ENCODE results near the gene SIAH2. TPM values are rescaled to one million over a fixed set of nuclear protein-coding genes. Genes with fewer than 3 reads are reported as not detected.
A peak's percentile ranks its signal among the peaks of the same experiment; 100 is the strongest.

The SIAH2 gene
- total and polyA plus RNA-seq, 2 experiments from 2014 or later, result 39.6 to 49.7 TPM

DNA sequence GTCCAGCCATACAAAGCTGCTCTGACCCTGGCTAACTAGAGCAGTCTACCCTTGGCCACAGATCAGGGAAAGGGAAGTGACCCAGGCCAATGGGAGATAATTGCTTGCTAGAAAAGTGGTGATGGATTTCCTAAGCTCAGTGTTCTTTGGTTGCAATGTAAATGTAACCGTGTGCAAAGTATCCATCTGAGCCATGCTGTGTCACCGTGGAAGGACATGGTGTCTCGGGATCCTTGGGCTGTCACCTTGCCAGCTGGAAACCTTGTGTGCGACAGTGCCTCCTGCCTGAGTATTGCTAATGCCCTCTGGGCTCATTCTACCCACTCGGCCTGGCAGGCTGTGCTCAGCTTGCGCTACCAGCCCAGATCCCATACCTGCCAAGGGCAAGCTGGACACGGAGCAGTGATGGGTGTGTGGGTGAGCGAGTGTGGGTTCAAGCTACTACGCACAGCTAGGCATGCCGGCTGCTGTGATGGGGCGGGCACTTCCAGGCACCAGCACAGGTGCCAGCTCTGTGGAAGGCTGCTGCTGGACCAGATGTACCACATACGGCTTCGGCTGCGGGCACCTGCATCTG, 10.7 kb upstream of the SIAH2 start:
- H3K4me3 ChIP-seq, result no peak overlapping the region
- H3K27me3 ChIP-seq, result no peaks in the 10 kb centered on the region
- no peak for DNase-seq (ENCODE audit: low read depth in 1 of 2, low spot score in 1 of 2)
- no peaks in the 10 kb centered on the region for H3K36me3 ChIP-seq
- no peak overlapping the region for H3K27ac ChIP-seq
- H3K9me3 ChIP-seq (ENCODE audit: low read depth), result no peaks in the 10 kb centered on the region
- TF ChIP-seq, protein P1, sequence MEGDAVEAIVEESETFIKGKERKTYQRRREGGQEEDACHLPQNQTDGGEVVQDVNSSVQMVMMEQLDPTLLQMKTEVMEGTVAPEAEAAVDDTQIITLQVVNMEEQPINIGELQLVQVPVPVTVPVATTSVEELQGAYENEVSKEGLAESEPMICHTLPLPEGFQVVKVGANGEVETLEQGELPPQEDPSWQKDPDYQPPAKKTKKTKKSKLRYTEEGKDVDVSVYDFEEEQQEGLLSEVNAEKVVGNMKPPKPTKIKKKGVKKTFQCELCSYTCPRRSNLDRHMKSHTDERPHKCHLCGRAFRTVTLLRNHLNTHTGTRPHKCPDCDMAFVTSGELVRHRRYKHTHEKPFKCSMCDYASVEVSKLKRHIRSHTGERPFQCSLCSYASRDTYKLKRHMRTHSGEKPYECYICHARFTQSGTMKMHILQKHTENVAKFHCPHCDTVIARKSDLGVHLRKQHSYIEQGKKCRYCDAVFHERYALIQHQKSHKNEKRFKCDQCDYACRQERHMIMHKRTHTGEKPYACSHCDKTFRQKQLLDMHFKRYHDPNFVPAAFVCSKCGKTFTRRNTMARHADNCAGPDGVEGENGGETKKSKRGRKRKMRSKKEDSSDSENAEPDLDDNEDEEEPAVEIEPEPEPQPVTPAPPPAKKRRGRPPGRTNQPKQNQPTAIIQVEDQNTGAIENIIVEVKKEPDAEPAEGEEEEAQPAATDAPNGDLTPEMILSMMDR (IDR thresholded peaks at IDR 0.05; ENCODE audit: low read depth, low read length), result no peak
- H3K4me1 ChIP-seq (ENCODE audit: low read depth), result no peaks in the 10 kb centered on the region

DNA sequence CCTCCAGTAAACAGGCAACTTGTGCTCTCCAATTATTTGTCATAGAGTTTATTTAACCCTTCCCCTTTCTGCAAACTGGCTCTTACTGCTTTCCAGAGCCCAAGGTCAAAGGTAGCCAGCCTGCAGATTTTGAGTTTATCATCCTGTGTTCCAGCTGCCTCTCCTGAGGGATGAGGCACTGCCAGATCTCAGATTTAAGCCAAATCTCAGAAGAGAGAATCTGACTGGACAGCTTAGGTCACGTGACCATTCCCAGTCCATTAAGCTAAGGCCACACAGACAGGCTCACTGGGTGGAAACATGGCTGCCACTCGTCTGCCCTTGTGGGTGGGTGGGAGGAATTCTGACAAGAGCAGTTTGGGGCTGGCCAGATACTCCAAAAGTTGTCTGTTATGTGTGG, 8.6 kb upstream of the SIAH2 start:
- no peaks in the 10 kb centered on the region for H3K36me3 ChIP-seq
- no peak overlapping the region for H3K4me3 ChIP-seq
- no peak overlapping the region for H3K27ac ChIP-seq
- no peak for DNase-seq (ENCODE audit: low read depth in 1 of 2, low spot score in 1 of 2)
- H3K9me3 ChIP-seq (ENCODE audit: low read depth), result no peaks in the 10 kb centered on the region
- H3K27me3 ChIP-seq, result no peaks in the 10 kb centered on the region
- H3K4me1 ChIP-seq (ENCODE audit: low read depth), result no peaks in the 10 kb centered on the region
- TF ChIP-seq, protein P1 (IDR thresholded peaks at IDR 0.05; ENCODE audit: low read depth, low read length), result no peak

DNA sequence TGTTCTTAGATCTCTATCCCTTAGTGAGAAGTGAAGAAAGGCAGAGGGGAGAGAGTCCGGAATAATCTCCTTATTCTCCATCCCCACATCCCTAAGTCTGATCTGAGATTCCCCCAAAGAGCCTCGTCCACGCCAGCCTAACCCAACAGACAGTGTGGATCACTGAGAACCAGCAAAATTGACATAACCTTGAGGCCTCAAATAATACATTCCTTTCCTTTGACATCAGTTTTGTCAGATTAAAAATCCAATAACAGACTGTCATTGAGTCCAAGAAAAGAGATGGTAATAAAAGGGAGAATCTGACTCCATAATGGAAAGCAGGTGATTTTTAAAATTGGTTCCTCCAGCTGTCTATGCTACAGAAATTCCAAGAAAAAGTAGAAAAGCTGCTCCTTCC, 7.7 kb upstream of the SIAH2 start:
- no peak overlapping the region for H3K27ac ChIP-seq
- no peaks in the 10 kb centered on the region for H3K9me3 ChIP-seq (ENCODE audit: low read depth)
- H3K27me3 ChIP-seq, result no peaks in the 10 kb centered on the region
- TF ChIP-seq, protein P1 (IDR thresholded peaks at IDR 0.05; ENCODE audit: low read depth, low read length), result no peak
- no peak overlapping the region for H3K4me3 ChIP-seq
- DNase-seq (ENCODE audit: low read depth in 1 of 2, low spot score in 1 of 2), result no peak
- peaks cover 2% of the 10 kb centered on the region for H3K4me1 ChIP-seq (ENCODE audit: low read depth)
- H3K36me3 ChIP-seq, result no peaks in the 10 kb centered on the region

GRCh38 chr3:150766742-150767141, 3.8 kb upstream of the SIAH2 start:
- no peak overlapping the region for H3K4me3 ChIP-seq
- H3K27me3 ChIP-seq, result no peaks in the 10 kb centered on the region
- DNase-seq (ENCODE audit: low read depth in 1 of 2, low spot score in 1 of 2), result no peak
- TF ChIP-seq, protein P1 (IDR thresholded peaks at IDR 0.05; ENCODE audit: low read depth, low read length), result no peak
- peaks cover 11% of the 10 kb centered on the region for H3K4me1 ChIP-seq (ENCODE audit: low read depth)
- H3K36me3 ChIP-seq, result no peaks in the 10 kb centered on the region
- no peaks in the 10 kb centered on the region for H3K9me3 ChIP-seq (ENCODE audit: low read depth)
- H3K27ac ChIP-seq, result no peak overlapping the region

DNA sequence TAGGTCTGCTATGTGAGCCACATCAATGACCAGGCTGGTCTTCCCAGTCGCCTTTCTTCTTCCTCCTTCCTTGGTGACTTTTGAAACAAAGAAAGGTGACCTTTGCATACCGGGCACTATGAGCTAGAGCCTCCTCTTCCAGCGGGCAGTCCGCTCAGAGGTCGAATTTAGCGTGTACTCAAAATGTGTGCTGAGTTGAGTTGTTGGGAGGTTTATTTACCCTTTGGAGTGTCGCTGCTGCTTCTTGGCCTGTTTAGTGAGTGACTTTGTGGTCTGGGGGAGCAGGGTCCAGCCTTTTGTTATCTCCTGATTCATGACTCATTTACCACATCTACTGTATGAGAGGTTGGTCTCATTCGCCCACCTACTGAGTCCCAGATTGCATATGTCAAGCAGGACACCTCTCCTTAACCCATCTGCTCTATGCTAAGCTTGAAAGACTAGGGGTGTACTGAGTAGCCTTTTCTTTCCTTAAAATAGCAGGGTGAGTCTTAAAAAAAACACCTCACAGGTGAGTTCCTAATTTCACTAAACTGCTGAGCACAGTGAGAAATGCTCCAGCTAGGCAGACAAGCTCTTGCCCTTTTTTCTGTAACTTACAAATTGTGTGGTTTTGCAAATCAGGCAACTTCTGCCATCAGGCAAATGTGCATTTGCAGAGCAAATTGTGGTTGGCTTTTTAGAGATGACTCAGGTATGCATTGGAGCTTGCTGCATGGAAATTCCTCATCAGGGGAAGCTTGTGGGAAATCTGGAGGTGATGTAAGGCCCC, 3.2 kb upstream of the SIAH2 start:
- Histone ChIP-seq H3K4me3 (no peak overlapping the region), H3K4me1 (ENCODE audit: low read depth) (peaks cover 17% of the 10 kb centered on the region), H3K9me3 (ENCODE audit: low read depth) (no peaks in the 10 kb centered on the region), H3K27ac (no peak overlapping the region), H3K27me3 (no peaks in the 10 kb centered on the region), H3K36me3 (no peaks in the 10 kb centered on the region)
- DNase-seq (ENCODE audit: low read depth in 1 of 2, low spot score in 1 of 2), result peak in 1 of 2 donors; percentile 51
- TF ChIP-seq, protein P1 (IDR thresholded peaks at IDR 0.05; ENCODE audit: low read depth, low read length), result no peak

All from cardiac muscle cell (in vitro differentiated cells and primary cell).